Measurements from ENCODE around the gene ERMARD.

ERMARD gene

DNA sequence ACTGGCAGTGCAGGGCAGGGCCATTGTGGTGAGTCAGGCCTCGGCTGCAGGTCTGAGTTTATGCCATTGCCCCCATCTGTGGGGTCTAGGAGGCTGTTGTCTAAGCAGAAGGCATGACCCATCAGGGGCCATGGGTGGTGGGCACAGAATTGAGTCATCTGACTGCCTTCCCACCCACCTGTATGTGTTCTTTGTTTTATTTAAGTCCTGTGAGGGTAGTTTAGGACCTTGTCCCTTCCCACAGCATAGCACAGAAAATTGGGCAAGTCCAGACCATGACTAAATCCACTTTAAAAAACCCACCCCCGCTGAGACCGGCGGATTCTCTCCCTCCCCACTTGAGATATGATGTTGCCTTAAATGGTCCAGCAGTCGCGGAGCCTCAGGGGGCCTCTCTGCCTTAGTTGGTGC, 40.3 kb downstream of the ERMARD start:
- TF ChIP-seq, protein P1, sequence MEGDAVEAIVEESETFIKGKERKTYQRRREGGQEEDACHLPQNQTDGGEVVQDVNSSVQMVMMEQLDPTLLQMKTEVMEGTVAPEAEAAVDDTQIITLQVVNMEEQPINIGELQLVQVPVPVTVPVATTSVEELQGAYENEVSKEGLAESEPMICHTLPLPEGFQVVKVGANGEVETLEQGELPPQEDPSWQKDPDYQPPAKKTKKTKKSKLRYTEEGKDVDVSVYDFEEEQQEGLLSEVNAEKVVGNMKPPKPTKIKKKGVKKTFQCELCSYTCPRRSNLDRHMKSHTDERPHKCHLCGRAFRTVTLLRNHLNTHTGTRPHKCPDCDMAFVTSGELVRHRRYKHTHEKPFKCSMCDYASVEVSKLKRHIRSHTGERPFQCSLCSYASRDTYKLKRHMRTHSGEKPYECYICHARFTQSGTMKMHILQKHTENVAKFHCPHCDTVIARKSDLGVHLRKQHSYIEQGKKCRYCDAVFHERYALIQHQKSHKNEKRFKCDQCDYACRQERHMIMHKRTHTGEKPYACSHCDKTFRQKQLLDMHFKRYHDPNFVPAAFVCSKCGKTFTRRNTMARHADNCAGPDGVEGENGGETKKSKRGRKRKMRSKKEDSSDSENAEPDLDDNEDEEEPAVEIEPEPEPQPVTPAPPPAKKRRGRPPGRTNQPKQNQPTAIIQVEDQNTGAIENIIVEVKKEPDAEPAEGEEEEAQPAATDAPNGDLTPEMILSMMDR (IDR thresholded peaks at IDR 0.05; ENCODE audit: control extremely low read depth, extremely low read depth, low read depth, missing control alignments): no peak
- ChIA-PET POLR2A (no interaction called here), CTCF (interaction anchor here (2.6 to 4.6 kb wide), 5 partner anchors 12 to 738 kb away, joined by 18 to 87 read pairs (median 20); no protein-coding TSS in a partner anchor)
- DNase-seq (ENCODE audit: extremely low spot score): no peak

DNA sequence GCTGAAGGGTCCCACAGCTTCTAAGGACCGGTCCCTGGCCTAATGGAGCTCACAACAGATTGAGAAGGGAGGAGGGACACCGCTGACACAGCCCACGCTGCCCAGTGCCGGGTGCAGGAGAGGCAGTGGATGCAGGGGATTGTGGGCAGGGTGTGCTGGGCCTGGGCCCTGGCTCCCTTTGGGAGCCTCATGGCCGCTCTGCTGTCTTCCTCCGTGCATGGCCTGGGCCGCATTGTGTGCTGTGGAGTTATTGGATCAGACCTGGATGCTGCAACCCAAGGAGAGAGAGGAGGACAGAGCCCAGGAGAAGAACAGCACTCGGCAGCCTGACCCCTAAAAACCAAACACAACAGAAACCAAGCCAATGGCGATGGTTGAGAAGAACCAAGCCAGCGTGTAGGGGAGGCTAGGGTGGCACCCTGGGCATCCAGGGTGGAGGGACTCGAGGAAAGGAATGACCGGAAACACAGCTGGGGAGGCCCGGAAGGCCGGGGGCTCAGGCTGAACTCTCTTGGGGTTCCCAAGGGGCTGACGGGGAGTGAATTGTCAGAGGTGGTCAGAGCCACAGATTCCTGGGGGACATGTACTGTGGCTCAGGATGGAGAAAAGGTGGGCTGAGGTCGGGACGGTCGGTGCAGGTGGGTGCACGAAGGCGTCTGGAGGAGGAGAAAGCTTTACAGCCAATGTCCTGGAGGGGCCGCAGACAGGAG, 41.0 kb downstream of the ERMARD start:
- no peak for DNase-seq (ENCODE audit: extremely low spot score)
- TF ChIP-seq, protein P1 (IDR thresholded peaks at IDR 0.05; ENCODE audit: control extremely low read depth, extremely low read depth, low read depth, missing control alignments): no peak
- ChIA-PET POLR2A (no interaction called here), CTCF (interaction anchor here (1.0 to 3.2 kb wide), 2 partner anchors 12 to 737 kb away, joined by 4 to 29 read pairs; no protein-coding TSS in a partner anchor)

DNA sequence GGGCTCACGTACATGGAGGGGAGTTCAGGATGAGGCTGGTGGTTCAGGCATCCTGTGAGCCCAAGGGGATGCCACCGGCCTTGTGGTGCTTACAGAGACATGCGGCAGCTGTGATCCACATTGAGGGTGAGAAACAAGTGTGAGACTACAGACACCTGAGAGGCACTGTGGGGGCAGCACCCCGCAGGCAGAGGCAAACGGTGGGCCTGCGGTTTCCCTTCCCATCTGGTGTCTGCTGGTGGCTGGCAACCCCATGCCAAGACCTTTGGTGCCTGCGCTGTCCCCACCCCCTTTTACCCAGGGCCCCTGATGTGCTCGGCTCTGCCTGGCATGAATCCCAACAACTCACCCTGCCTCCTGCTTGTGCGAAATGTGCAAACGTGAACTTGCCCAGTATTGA, 42.0 kb downstream of the ERMARD start:
- DNase-seq (ENCODE audit: extremely low spot score): no peak
- POLR2A ChIA-PET: no interaction called here
- CTCF ChIA-PET: interaction anchor here (1.0 to 3.7 kb wide), 4 partner anchors 11 to 736 kb away, joined by 3 to 29 read pairs (median 8); no protein-coding TSS in a partner anchor
- TF ChIP-seq, protein P1 (IDR thresholded peaks at IDR 0.05; ENCODE audit: control extremely low read depth, extremely low read depth, low read depth, missing control alignments): no peak

DNA sequence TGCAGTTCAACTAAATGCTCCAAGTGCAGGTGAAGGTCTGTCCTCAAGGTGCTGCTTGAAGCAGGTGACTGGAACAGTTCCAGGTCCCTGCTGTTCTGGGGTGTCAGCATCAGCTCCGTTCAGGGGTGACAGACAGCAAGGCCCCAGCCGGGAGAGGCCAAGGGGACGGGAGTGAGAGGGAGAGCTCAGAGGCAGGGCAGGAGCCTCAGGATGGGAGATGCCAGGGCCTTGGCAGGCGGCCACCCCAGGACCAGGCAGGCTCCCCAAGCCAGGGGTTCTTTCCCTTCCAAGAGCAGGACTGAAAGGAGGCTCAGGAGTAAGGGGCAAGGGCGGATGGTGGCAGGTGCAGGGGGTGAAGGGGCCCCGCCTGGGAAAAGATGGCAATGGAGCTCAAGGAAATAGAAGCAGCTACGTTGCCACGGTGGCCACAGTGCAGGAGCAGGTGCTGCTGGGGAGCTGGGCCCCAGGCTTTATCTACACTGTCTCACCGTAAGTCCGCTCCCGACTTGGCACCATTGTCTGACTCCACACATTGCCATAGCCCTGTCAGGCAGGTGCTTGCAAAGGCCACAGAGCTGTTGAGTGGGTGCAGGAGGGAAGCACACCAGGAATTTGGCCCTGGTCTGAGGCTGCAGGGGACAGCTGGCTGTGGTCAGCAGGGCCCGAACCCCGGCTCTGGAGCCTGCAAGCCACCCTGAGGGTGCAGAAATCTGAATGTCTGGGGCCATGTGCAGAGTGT, 43.1 kb downstream of the ERMARD start:
- ChIA-PET POLR2A (no interaction called here), CTCF (interaction anchor here (1.3 to 3.7 kb wide), 5 partner anchors 10 to 735 kb away, joined by 3 to 29 read pairs (median 10); no protein-coding TSS in a partner anchor)
- DNase-seq (ENCODE audit: extremely low spot score): no peak
- TF ChIP-seq, protein P1 (IDR thresholded peaks at IDR 0.05; ENCODE audit: control extremely low read depth, extremely low read depth, low read depth, missing control alignments): no peak

DNA sequence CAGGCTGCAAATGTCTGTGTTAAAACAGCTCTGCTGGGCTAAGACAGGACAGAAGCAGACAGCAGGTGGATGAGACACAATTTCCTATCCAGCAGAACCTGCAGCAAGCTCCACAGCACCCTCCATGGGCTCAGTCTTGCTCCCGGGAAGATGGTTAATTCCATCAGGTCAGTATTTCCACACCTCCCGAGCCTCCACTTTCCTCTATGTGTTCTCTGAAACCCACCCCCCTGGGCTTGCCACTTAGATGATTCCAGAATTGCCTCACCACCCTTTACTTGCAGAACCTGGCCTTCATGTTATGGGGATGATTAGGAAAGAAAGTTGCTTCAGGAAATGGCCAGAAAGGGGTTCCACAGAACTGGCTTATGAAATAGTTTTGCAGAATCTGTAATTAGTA, 43.8 kb downstream of the ERMARD start:
- CTCF ChIA-PET: interaction anchor here (1.8 to 3.7 kb wide), 4 partner anchors 9 to 734 kb away, joined by 5 to 29 read pairs (median 10); no protein-coding TSS in a partner anchor
- no peak for DNase-seq (ENCODE audit: extremely low spot score)
- TF ChIP-seq, protein P1 (IDR thresholded peaks at IDR 0.05; ENCODE audit: control extremely low read depth, extremely low read depth, low read depth, missing control alignments): no peak
- POLR2A ChIA-PET: no interaction called here

DNA sequence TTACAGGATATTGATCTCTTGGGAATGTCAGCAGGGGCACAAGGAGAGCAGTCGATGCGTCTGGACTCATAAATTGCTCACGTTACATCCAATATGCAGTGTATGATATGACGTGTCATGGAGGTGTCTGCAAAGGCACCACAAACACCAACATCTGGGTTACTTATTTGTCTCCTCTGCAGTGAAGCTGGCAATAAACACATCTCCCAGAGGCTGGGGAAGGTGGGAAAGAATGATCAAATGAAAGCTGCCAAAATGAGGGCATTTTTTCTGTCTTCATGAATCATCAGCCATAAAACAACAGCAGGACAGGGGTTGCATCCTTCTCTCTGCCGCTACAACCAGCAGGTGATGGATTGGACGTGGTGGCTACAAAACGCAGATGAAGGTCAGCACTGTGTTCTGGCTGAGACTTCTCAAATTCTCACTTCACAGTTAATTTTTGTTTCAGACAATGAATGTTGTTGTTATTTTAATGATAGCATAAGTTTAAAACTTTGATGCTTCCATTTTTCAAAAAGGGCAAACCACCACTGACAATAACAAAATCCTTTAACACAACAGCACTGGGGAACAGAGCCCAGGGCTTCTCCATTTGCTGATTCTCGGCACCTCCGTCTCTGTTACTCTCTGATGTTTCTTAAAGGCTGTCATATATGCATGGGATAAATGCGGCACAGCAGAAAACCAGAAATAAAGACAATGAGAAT, 47.5 kb downstream of the ERMARD start:
- CTCF ChIA-PET: interaction anchor here (9.3 kb wide), 1 partner anchor 9 kb away, joined by 87 read pairs; no protein-coding TSS in a partner anchor
- TF ChIP-seq, protein P1 (IDR thresholded peaks at IDR 0.05; ENCODE audit: control extremely low read depth, extremely low read depth, low read depth, missing control alignments): no peak
- no peak for DNase-seq (ENCODE audit: extremely low spot score)
- POLR2A ChIA-PET: no interaction called here

Data from GM10248 (cell line).